Keratinocyte (primary cell): ENCODE data around the gene FNDC4. TPM values are rescaled to one million over a fixed set of nuclear protein-coding genes. Genes with fewer than 3 reads are reported as not detected.
"Not testable (repeated sequence)": the region's sequence is repeated elsewhere in the genome, so short reads cannot be mapped to it uniquely, and the experiment has no call there.

Source experiments
- DNase-seq: peaks from one replicate; pipeline ENCODE4 v3.0.0-alpha.2; 2011; ENCODE audit warnings: low read depth, missing footprints, low spot score
- FAIRE-seq: peaks from 2 replicates; lab custom pipeline; 2011; peaks lifted over from hg19 to GRCh38; lab: Jason Lieb, UNC
- H2AFZ ChIP-seq: 2 replicates; pipeline ENCODE4 v1.6.0; 2012; ENCODE audit warnings: low read length, control low read depth, inconsistent platforms; ENCODE audit not compliant: control insufficient read depth
- H3K27ac ChIP-seq: 2 replicates; pipeline ENCODE4 v1.5.1; 2011; ENCODE audit warnings: low read length; ENCODE audit not compliant: control insufficient read depth, insufficient read depth
- H3K27me3 ChIP-seq: 3 replicates; pipeline ENCODE4 v1.6.0; 2011; ENCODE audit warnings: low read length; ENCODE audit not compliant: control insufficient read depth, insufficient read depth; ENCODE audit errors: extremely low read depth
- H3K36me3 ChIP-seq, 2 experiments: 2 replicates in 1 of 2; 3 replicates in 1 of 2; pipeline ENCODE4 v1.5.1; 2011; ENCODE audit warnings: low read length in 2 of 2, mild to moderate bottlenecking in 1 of 2; ENCODE audit not compliant: control insufficient read depth in 2 of 2, insufficient read depth in 2 of 2; ENCODE audit errors: extremely low read depth in 1 of 2
- H3K4me1 ChIP-seq: 3 replicates; pipeline ENCODE4 v1.5.1; 2011; ENCODE audit warnings: low read length; ENCODE audit not compliant: control insufficient read depth, insufficient read depth; ENCODE audit errors: extremely low read depth
- H3K4me2 ChIP-seq: 3 replicates; pipeline ENCODE4 v1.6.0; 2011; ENCODE audit warnings: low read depth, low read length; ENCODE audit not compliant: control insufficient read depth, insufficient read depth; ENCODE audit errors: extremely low read depth
- H3K4me3 ChIP-seq, 3 experiments: fragments of 200-600 bp in 1 of 3; sonication (generic) in 1 of 3; 2 replicates in 2 of 3; 3 replicates in 1 of 3; pipeline ENCODE4 v1.5.1; 2011 to 2016; ENCODE audit warnings: low read length in 3 of 3, mild to moderate bottlenecking in 3 of 3, control low read depth in 2 of 3, inconsistent platforms in 1 of 3, low read depth in 1 of 3, mixed read lengths in 1 of 3, mixed run types in 1 of 3, moderate library complexity in 1 of 3; ENCODE audit not compliant: control insufficient read depth in 2 of 3, insufficient read depth in 2 of 3; ENCODE audit errors: extremely low read depth in 1 of 3
- H3K79me2 ChIP-seq: 2 replicates; pipeline ENCODE4 v1.6.0; 2012; ENCODE audit warnings: low read length; ENCODE audit not compliant: control insufficient read depth, insufficient read depth
- H3K9ac ChIP-seq: 3 replicates; pipeline ENCODE4 v1.6.0; 2011; ENCODE audit warnings: low read length; ENCODE audit not compliant: control insufficient read depth, insufficient read depth; ENCODE audit errors: extremely low read depth
- H3K9me1 ChIP-seq: 3 replicates; pipeline ENCODE4 v1.6.0; 2011; ENCODE audit warnings: low read length; ENCODE audit not compliant: control insufficient read depth, insufficient read depth; ENCODE audit errors: extremely low read depth
- H3K9me3 ChIP-seq: 2 replicates; pipeline ENCODE4 v1.5.1; 2012; ENCODE audit warnings: low read depth, low read length; ENCODE audit not compliant: control insufficient read depth
- H4K20me1 ChIP-seq: 3 replicates; pipeline ENCODE4 v1.6.0; 2011; ENCODE audit warnings: low read length; ENCODE audit not compliant: control insufficient read depth, insufficient read depth; ENCODE audit errors: extremely low read depth
- EZH2 ChIP-seq: IDR thresholded peaks from one replicate; pipeline ENCODE4 v1.6.1; 2012; ENCODE audit warnings: inconsistent platforms, mild to moderate bottlenecking, low read length, moderate library complexity
- dilution Hi-C: fragments of 300-500 bp; cut with MboI; formaldehyde crosslinking; loops from one replicate; pipeline ENCODE4 v1.7.0; 2020; ENCODE audit warnings: low sequenced_read_pairs; ENCODE audit not compliant: extremely low pct_ligation_motif_present
- polyA minus RNA-seq, 3 experiments: library from RNA; depleted of rRNA, polyadenylated mRNA; stranded (reverse); fragments of >200 nt; gene quantifications; 1 replicate in 1 of 3; 2 replicates in 1 of 3; 3 replicates in 1 of 3; pipeline ENCODE4 v1.2.3, GENCODE V29; 2011
- polyA plus RNA-seq, 5 experiments: library from polyadenylated mRNA; depleted of rRNA in 3 of 5; stranded (reverse) in 3 of 5; stranded (forward) in 1 of 5; unstranded in 1 of 5; fragments of >200 nt; gene quantifications; 1 replicate in 1 of 5; 2 replicates in 3 of 5; 3 replicates in 1 of 5; pipeline versions ENCODE4 v1.2.1 to v1.2.3, GENCODE V29; 2011 to 2012; ENCODE audit warnings: missing spikeins in 2 of 5, low read depth in 1 of 5, low replicate concordance in 1 of 5
- TF ChIP-seq, protein P1 (sequence below), 3 experiments: IDR thresholded peaks in 1 of 3; conservative IDR thresholded peaks in 1 of 3; optimal IDR thresholded peaks in 1 of 3; 2 replicates in 2 of 3; 3 replicates in 1 of 3; pipeline versions ENCODE3 to v1.5.1; 2011; ENCODE audit warnings: low read length in 3 of 3, mild to moderate bottlenecking in 3 of 3, moderate library complexity in 2 of 3, control low read depth in 1 of 3, inconsistent platforms in 1 of 3; ENCODE audit not compliant: insufficient read depth in 2 of 3; ENCODE audit errors: extremely low read depth in 1 of 3

The FNDC4 gene
- polyA plus RNA-seq (6.3 to 13.0 TPM (median 9.9 TPM) in 3 replicates), polyA minus RNA-seq (2.8 to 12.8 TPM (median 6.3 TPM) in 3 replicates)
- polyA plus RNA-seq (2011; ENCODE audit: low read depth), result 0.92 TPM
- 8.2 and 12.5 TPM in 2 replicates for polyA plus RNA-seq (2011; cell fraction: cytosol; rRNA removed)
- polyA plus RNA-seq (2011; cell fraction: nucleus; rRNA removed), result 4.6 and 6.5 TPM in 2 replicates
- 1.8 and 12.4 TPM in 2 replicates for polyA plus RNA-seq (2012; ENCODE audit: low replicate concordance)
- 10.6 TPM for polyA minus RNA-seq (2011; cell fraction: cytosol; rRNA and poly(A)+ RNA removed)
- 2.5 and 3.4 TPM in 2 replicates for polyA minus RNA-seq (2011; cell fraction: nucleus; rRNA and poly(A)+ RNA removed)

DNA sequence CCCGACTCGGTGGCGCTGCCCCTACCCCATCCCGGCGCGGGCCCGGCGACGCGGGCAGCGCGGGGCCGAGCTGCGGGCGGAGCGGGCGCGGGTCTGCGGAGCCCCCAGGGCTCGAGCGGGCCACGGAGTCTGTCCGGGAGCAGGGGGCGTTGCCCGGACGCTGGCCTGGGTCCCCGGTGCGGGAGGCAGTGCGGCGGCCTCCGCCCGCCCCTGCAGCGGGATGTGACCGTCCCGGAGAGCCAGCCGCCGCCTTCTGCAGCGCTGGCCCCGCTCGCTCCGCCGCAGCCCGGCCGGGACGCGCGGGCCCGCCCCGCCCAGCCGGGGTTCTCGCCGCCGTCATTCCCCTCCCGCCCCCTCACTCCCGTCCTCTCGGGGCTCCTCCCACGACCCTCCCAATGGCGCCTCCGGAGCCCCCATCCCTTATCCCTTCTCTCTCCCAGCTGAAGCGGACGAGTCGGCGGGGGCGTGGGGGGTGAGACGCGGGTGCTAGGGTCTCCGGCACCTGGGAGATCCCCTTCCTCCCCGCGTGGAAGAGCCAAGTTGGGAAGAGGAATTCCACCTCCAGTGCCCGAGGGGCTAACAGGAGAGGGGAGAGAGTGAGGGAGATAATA, at the start of gene FNDC4:
FNDC4 (minus strand) TSS at position 257 of the 611 bp plus-strand sequence. CDS start 521 bp downstream, outside the sequence.
- TF ChIP-seq EZH2, result no peak
- TF ChIP-seq, protein P1, sequence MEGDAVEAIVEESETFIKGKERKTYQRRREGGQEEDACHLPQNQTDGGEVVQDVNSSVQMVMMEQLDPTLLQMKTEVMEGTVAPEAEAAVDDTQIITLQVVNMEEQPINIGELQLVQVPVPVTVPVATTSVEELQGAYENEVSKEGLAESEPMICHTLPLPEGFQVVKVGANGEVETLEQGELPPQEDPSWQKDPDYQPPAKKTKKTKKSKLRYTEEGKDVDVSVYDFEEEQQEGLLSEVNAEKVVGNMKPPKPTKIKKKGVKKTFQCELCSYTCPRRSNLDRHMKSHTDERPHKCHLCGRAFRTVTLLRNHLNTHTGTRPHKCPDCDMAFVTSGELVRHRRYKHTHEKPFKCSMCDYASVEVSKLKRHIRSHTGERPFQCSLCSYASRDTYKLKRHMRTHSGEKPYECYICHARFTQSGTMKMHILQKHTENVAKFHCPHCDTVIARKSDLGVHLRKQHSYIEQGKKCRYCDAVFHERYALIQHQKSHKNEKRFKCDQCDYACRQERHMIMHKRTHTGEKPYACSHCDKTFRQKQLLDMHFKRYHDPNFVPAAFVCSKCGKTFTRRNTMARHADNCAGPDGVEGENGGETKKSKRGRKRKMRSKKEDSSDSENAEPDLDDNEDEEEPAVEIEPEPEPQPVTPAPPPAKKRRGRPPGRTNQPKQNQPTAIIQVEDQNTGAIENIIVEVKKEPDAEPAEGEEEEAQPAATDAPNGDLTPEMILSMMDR (optimal IDR thresholded peaks at IDR 0.05 in 1 of 3, IDR thresholded peaks at IDR 0.05 in 1 of 3, conservative IDR thresholded peaks at IDR 0.05 in 1 of 3; ENCODE audit: extremely low read depth in 1 of 3, insufficient read depth in 2 of 3, low read length in 3 of 3), result no peak
- no peaks in the 10 kb centered on the region for H3K9me3 ChIP-seq
- H2AFZ ChIP-seq, result peak within 1 kb of the TSS; percentile 91
- H3K27me3 ChIP-seq, result no peaks in the 10 kb centered on the region
- no peaks in the 10 kb centered on the region for H3K9me1 ChIP-seq
- DNase-seq (no peak), FAIRE-seq (no peak)
- peaks cover 15% of the 10 kb centered on the region for H3K4me1 ChIP-seq
- peak within 1 kb of the TSS; percentile 84 for H3K4me2 ChIP-seq
- dilution Hi-C loops, result no loop called here
- peak within 1 kb of the TSS; percentile 64 for H3K9ac ChIP-seq
- no peak within 1 kb of the TSS for H3K27ac ChIP-seq
- no peaks in the 10 kb centered on the region for H3K36me3 ChIP-seq
- no peaks in the 10 kb centered on the region for H3K79me2 ChIP-seq
- peak within 1 kb of the TSS; percentile 43 to 65 (median 63) for H3K4me3 ChIP-seq
- H4K20me1 ChIP-seq, result no peaks in the 10 kb centered on the region

- H3K4me1 ChIP-seq, result no peaks in the 10 kb centered on the region
- H3K4me3 ChIP-seq, result no peak overlapping the region
- no peaks in the 10 kb centered on the region for H4K20me1 ChIP-seq
- H3K9me1 ChIP-seq, result no peaks in the 10 kb centered on the region
- no peak overlapping the region for H3K9ac ChIP-seq
- dilution Hi-C loops, result no loop called here
- no peak overlapping the region for H2AFZ ChIP-seq
- no peaks in the 10 kb centered on the region for H3K79me2 ChIP-seq
- H3K9me3 ChIP-seq, result no peaks in the 10 kb centered on the region
- TF ChIP-seq, protein P1 (optimal IDR thresholded peaks at IDR 0.05 in 1 of 3, IDR thresholded peaks at IDR 0.05 in 1 of 3, conservative IDR thresholded peaks at IDR 0.05 in 1 of 3; ENCODE audit: extremely low read depth in 1 of 3, insufficient read depth in 2 of 3, low read length in 3 of 3), result no peak
- no peak for TF ChIP-seq EZH2
- DNase-seq (no peak), FAIRE-seq (no peak)
- no peaks in the 10 kb centered on the region for H3K27me3 ChIP-seq
- H3K36me3 ChIP-seq, result no peaks in the 10 kb centered on the region
- H3K4me2 ChIP-seq, result no peak overlapping the region
- H3K27ac ChIP-seq, result no peak overlapping the region
Measured at GRCh38 chr2:27544143-27544821, 49.3 kb upstream of the FNDC4 start.

GRCh38 chr2:27539649-27540048, 44.6 kb upstream of the FNDC4 start:
- H3K9me1 ChIP-seq, DNase-seq, H3K9ac ChIP-seq, H3K27me3 ChIP-seq, H3K36me3 ChIP-seq, H3K27ac ChIP-seq, H4K20me1 ChIP-seq, H3K4me1 ChIP-seq, H3K4me2 ChIP-seq, dilution Hi-C loops, H3K4me3 ChIP-seq, H2AFZ ChIP-seq, H3K9me3 ChIP-seq, FAIRE-seq, H3K79me2 ChIP-seq: not testable (repeated sequence)
